Hair follicle dermal papilla cell (primary cell): ENCODE results near the gene GGTA1. TPM values are rescaled to one million over a fixed set of nuclear protein-coding genes. Genes with fewer than 3 reads are reported as not detected.

Experiments
- total RNA-seq: library from RNA; depleted of rRNA; stranded (reverse); fragments of >200 nt; gene quantifications from 2 replicates; pipeline ENCODE4 v1.2.3, GENCODE V29; 2012

Gene GGTA1
- total RNA-seq = not detected in 2 replicates

GRCh38 chr9:121499427-121500164, at the start of gene GGTA1:
GGTA1 (minus strand) TSS chr9:121499844; CDS start chr9:121467922, 31,922 bp downstream.

Other genes starting within 250 kb of the GGTA1 start
- gene GSN, start 231.7 kb downstream of the GGTA1 start, total RNA-seq = 839 and 844 TPM in 2 replicates
- 189 and 212 TPM in 2 replicates for gene STOM, start 129.6 kb downstream of the GGTA1 start, total RNA-seq
- gene DAB2IP, start 151.8 kb upstream of the GGTA1 start, total RNA-seq = 26.1 and 36.4 TPM in 2 replicates